DOHH2 (cell line): ENCODE measurements around the gene DHH.

ENCODE experiments used
- H3F3A ChIP-seq: fragments of 200-600 bp; sonication (generic), shearing (Covaris generic); 2 replicates; pipeline ENCODE4 v1.6.0; 2016; ENCODE audit warnings: antibody characterized with exemption, mild to moderate bottlenecking; ENCODE audit not compliant: control insufficient read depth, insufficient read depth
- H3K27ac ChIP-seq: fragments of 200-600 bp; sonication (generic); 2 replicates; pipeline ENCODE4 v1.5.1; 2014; ENCODE audit warnings: low read depth, mild to moderate bottlenecking, low read length, moderate library complexity
- H3K27me3 ChIP-seq: fragments of 200-600 bp; sonication (generic); 2 replicates; pipeline ENCODE4 v1.6.1; 2014; ENCODE audit warnings: mild to moderate bottlenecking, low read length, mixed read lengths; ENCODE audit not compliant: control insufficient read depth
- H3K36me3 ChIP-seq: fragments of 200-600 bp; sonication (generic); 2 replicates; pipeline ENCODE4 v1.6.1; 2014; ENCODE audit warnings: mild to moderate bottlenecking, low read length, moderate library complexity, mixed read lengths; ENCODE audit not compliant: control insufficient read depth
- H3K4me1 ChIP-seq: fragments of 200-600 bp; sonication (generic); 2 replicates; pipeline ENCODE4 v1.6.1; 2014; ENCODE audit warnings: mild to moderate bottlenecking, low read length, mixed read lengths; ENCODE audit not compliant: control insufficient read depth
- H3K4me2 ChIP-seq: fragments of 200-600 bp; sonication (generic); 2 replicates; pipeline ENCODE4 v1.6.0; 2014; ENCODE audit warnings: mild to moderate bottlenecking, low read length, moderate library complexity
- H3K4me3 ChIP-seq: fragments of 200-600 bp; sonication (generic); 2 replicates; pipeline ENCODE4 v1.5.1; 2014; ENCODE audit warnings: mild to moderate bottlenecking, low read length, mixed read lengths
- H3K79me2 ChIP-seq: fragments of 200-600 bp; sonication (generic); 2 replicates; pipeline ENCODE4 v1.6.1; 2014; ENCODE audit warnings: mild to moderate bottlenecking, low read length, mixed read lengths; ENCODE audit not compliant: control insufficient read depth
- H3K9me2 ChIP-seq: fragments of 200-600 bp; sonication (generic); replicated peaks from 2 replicates; pipeline ENCODE4 v1.6.1; 2014; ENCODE audit warnings: mild to moderate bottlenecking, low read length, mixed read lengths; ENCODE audit not compliant: control insufficient read depth
- H3K9me3 ChIP-seq: fragments of 200-600 bp; sonication (generic); 2 replicates; pipeline ENCODE4 v1.6.1; 2014; ENCODE audit warnings: antibody characterized with exemption, low read length, mixed read lengths; ENCODE audit not compliant: control insufficient read depth, insufficient read depth
- H4K20me1 ChIP-seq: fragments of 200-600 bp; sonication (generic); 2 replicates; pipeline ENCODE4 v1.6.0; 2014; ENCODE audit warnings: low read depth, mild to moderate bottlenecking, antibody characterized with exemption, low read length, moderate library complexity; ENCODE audit not compliant: control insufficient read depth, insufficient read depth
- CTCF ChIP-seq: fragments of 200-600 bp; sonication (generic); IDR thresholded peaks from one replicate; pipeline ENCODE4 v1.5.1; 2014; ENCODE audit warnings: antibody characterized with exemption, mild to moderate bottlenecking, low read depth, low read length; ENCODE audit not compliant: poor library complexity, severe bottlenecking
- EZH2phosphoT487 ChIP-seq: fragments of 200-600 bp; sonication (generic); IDR thresholded peaks from 2 replicates; pipeline ENCODE4 v1.6.1; 2017; ENCODE audit warnings: borderline replicate concordance, mild to moderate bottlenecking, antibody characterized with exemption, low read length, moderate library complexity, mixed read lengths

The DHH gene

GRCh38 chr12:49044660-49045059, 49.9 kb downstream of the DHH start:
- H3K9me2 ChIP-seq, result no peaks in the 10 kb centered on the region
- H3K9me3 ChIP-seq, result no peaks in the 10 kb centered on the region
- no peak for TF ChIP-seq EZH2phosphoT487
- no peak for TF ChIP-seq CTCF
- H3K27me3 ChIP-seq, result no peaks in the 10 kb centered on the region
- no peak overlapping the region for H3K4me2 ChIP-seq
- H3K36me3 ChIP-seq, result peaks cover 94% of the 10 kb centered on the region
- no peaks in the 10 kb centered on the region for H3K4me1 ChIP-seq
- H3K4me3 ChIP-seq, result no peak overlapping the region
- no peaks in the 10 kb centered on the region for H3K79me2 ChIP-seq
- 0 out of 2 replicates have a peak, but pooled peaks cover 3% of the 10 kb centered on the region for H4K20me1 ChIP-seq
- H3F3A ChIP-seq, result no peaks in the 10 kb centered on the region
- H3K27ac ChIP-seq, result no peak overlapping the region

DNA sequence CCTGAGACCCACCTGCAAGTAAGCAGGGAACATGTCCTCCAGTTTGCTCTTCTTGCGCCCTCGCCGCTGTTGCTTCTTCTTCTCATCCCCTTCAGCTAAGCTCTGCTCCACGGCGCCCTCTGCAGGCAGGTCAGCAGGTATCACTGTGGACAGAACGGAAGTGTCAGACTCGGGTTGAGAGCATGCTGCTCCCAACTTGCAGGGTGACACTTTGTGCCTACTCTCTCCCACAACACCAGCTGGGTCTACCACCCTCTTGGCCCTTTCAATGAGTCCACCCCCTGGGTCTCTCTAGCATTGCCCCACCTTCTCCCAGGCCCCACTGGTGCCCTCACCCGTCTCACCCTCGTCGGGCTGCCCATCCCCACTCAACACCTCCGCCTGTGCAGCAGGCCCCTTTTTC, 50.7 kb downstream of the DHH start:
- H3K4me2 ChIP-seq, result no peak overlapping the region
- H3K79me2 ChIP-seq, result no peaks in the 10 kb centered on the region
- no peaks in the 10 kb centered on the region for H3K27me3 ChIP-seq
- H3K27ac ChIP-seq, result no peak overlapping the region
- peaks cover 94% of the 10 kb centered on the region for H3K36me3 ChIP-seq
- no peaks in the 10 kb centered on the region for H3K9me2 ChIP-seq
- no peak overlapping the region for H3K4me3 ChIP-seq
- peak; percentile 87 for TF ChIP-seq CTCF
- no peak for TF ChIP-seq EZH2phosphoT487
- no peaks in the 10 kb centered on the region for H3K4me1 ChIP-seq
- H3K9me3 ChIP-seq, result no peaks in the 10 kb centered on the region
- 0 out of 2 replicates have a peak, but pooled peaks cover 3% of the 10 kb centered on the region for H4K20me1 ChIP-seq
- H3F3A ChIP-seq, result no peaks in the 10 kb centered on the region

DNA sequence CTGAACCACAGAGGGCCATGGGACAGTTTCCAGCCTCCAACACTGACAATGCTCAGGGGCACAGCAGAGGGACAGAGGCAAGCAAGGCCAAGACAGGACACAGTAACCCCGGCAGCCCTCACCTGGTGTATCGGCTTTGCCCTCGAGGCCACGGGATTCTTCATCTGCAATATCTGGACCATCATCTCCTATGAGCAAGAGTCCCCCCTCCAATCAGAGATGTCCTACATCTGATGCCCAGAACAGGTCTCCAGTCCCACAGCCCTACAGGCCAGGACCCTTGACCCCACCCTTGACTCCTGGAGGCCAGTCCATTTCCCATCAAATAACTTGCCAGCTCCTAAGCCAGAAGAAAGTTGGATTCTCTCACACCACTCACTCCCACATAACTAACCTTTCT, 51.4 kb downstream of the DHH start:
- Histone ChIP-seq H3K27ac (no peak overlapping the region), H3K36me3 (peaks cover 94% of the 10 kb centered on the region), H3K9me3 (no peaks in the 10 kb centered on the region), H3K27me3 (no peaks in the 10 kb centered on the region), H3K9me2 (no peaks in the 10 kb centered on the region), H3F3A (no peaks in the 10 kb centered on the region), H3K4me3 (no peak overlapping the region), H3K79me2 (no peaks in the 10 kb centered on the region), H3K4me2 (no peak overlapping the region), H3K4me1 (no peaks in the 10 kb centered on the region), H4K20me1 (0 out of 2 replicates have a peak, but pooled peaks cover 3% of the 10 kb centered on the region)
- TF ChIP-seq CTCF (no peak), EZH2phosphoT487 (no peak)
